HEK293T (cell line): ENCODE data around the gene NFAM1.

Experiments used
- ELF4 ChIP-seq: fragments of 450-650 bp; IDR thresholded peaks from 2 replicates; pipeline ENCODE4 v1.6.1; 2017; ENCODE audit warnings: antibody characterized with exemption
- FOXK2 ChIP-seq: fragments of 450-650 bp; IDR thresholded peaks from 2 replicates; pipeline ENCODE4 v1.6.1; 2016; ENCODE audit warnings: mild to moderate bottlenecking
- TARDBP ChIP-seq: fragments of 450-650 bp; IDR thresholded peaks from 2 replicates; pipeline ENCODE4 v1.6.1; 2016
- ZNF384 ChIP-seq: fragments of 450-650 bp; IDR thresholded peaks from 2 replicates; pipeline ENCODE4 v1.6.1; 2016
- TF ChIP-seq, protein P1 (sequence below): fragments of 450-650 bp; IDR thresholded peaks from 2 replicates; pipeline ENCODE4 v1.6.1; 2016

- TF ChIP-seq ZNF384 (no peak), TARDBP (no peak), FOXK2 (no peak), ELF4 (no peak)
- TF ChIP-seq, protein P1, sequence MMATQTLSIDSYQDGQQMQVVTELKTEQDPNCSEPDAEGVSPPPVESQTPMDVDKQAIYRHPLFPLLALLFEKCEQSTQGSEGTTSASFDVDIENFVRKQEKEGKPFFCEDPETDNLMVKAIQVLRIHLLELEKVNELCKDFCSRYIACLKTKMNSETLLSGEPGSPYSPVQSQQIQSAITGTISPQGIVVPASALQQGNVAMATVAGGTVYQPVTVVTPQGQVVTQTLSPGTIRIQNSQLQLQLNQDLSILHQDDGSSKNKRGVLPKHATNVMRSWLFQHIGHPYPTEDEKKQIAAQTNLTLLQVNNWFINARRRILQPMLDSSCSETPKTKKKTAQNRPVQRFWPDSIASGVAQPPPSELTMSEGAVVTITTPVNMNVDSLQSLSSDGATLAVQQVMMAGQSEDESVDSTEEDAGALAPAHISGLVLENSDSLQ: no peak
Measured at GRCh38 chr22:42337356-42337755, 94.8 kb downstream of the NFAM1 start.
